ENCODE results near the gene CDC6.

Gene CDC6, protein sequence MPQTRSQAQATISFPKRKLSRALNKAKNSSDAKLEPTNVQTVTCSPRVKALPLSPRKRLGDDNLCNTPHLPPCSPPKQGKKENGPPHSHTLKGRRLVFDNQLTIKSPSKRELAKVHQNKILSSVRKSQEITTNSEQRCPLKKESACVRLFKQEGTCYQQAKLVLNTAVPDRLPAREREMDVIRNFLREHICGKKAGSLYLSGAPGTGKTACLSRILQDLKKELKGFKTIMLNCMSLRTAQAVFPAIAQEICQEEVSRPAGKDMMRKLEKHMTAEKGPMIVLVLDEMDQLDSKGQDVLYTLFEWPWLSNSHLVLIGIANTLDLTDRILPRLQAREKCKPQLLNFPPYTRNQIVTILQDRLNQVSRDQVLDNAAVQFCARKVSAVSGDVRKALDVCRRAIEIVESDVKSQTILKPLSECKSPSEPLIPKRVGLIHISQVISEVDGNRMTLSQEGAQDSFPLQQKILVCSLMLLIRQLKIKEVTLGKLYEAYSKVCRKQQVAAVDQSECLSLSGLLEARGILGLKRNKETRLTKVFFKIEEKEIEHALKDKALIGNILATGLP

DNA sequence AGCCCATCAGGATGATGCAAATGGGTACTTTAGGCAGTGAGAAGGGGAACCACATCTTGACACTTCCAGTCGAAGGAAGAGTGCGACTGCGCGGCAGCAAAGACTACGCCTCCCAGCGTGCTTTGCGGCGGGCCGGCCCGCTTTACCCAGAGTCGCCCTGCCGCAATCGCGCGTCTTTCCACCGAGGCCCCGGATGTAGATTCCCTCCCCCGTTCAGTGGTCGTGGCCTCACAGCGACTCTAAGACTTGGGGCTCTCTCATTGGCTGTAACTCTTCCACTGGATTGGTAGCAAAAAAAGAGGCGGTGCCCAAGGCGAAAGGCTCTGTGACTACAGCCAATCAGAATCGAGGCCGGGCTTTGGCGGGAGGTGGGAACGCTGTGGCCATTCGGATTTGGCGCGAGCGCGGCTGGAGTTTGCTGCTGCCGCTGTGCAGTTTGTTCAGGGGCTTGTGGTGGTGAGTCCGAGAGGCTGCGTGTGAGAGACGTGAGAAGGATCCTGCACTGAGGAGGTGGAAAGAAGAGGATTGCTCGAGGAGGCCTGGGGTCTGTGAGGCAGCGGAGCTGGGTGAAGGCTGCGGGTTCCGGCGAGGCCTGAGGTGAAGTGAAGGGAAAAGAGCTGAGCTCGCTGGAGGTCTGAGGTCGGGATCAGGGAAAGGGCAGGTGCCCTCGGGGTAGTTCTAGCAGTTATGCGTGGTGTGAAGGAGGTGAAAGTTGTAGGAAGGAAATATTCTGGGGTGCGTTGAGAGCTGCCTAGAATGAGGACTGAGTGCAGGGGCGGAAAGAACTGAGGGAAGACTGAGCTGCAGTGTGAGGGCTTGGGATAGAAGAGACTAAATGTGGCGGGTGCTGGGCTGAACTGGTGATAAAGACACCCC is at the start of gene CDC6:
Gene CDC6, plus strand, starts transcription at position 386 of the 876 bp plus-strand sequence. CDS start 1,542 bp downstream, outside the sequence.
- Histone ChIP-seq H3K4me1 (ENCODE audit: control insufficient read depth, insufficient read depth, low read length) (peaks cover 30% of the 10 kb centered on the region), H3K27me3 (replicated peaks; ENCODE audit: control insufficient read depth, insufficient read depth, low read length) (no peaks in the 10 kb centered on the region), H3K4me3 (ENCODE audit: low read length) (peak within 1 kb of the TSS; percentile 85), H3K9me3 (ENCODE audit: control insufficient read depth, low read length) (no peaks in the 10 kb centered on the region), H3K9ac (ENCODE audit: low read length) (peak within 1 kb of the TSS; percentile 81), H3K36me3 (ENCODE audit: control insufficient read depth, insufficient read depth, low read length, severe bottlenecking) (no peaks in the 10 kb centered on the region)
- peak; percentile 100 for DNase-seq (ENCODE audit: low read depth)

- no peaks in the 10 kb centered on the region for H3K9me3 ChIP-seq (ENCODE audit: control insufficient read depth, low read length)
- H3K4me3 ChIP-seq (ENCODE audit: low read length): no peak overlapping the region
- no peak overlapping the region for H3K9ac ChIP-seq (ENCODE audit: low read length)
- no peaks in the 10 kb centered on the region for H3K27me3 ChIP-seq (replicated peaks; ENCODE audit: control insufficient read depth, insufficient read depth, low read length)
- no peak for DNase-seq (ENCODE audit: low read depth)
- no peaks in the 10 kb centered on the region for H3K36me3 ChIP-seq (ENCODE audit: control insufficient read depth, insufficient read depth, low read length, severe bottlenecking)
- peaks cover 26% of the 10 kb centered on the region for H3K4me1 ChIP-seq (ENCODE audit: control insufficient read depth, insufficient read depth, low read length)
These were observed 46.3 kb upstream of the CDC6 start for GRCh38 chr17:40241252-40241834.

- Histone ChIP-seq H3K27me3 (replicated peaks; ENCODE audit: control insufficient read depth, insufficient read depth, low read length) (no peaks in the 10 kb centered on the region), H3K4me3 (ENCODE audit: low read length) (no peak overlapping the region), H3K4me1 (ENCODE audit: control insufficient read depth, insufficient read depth, low read length) (peaks cover 26% of the 10 kb centered on the region), H3K9me3 (ENCODE audit: control insufficient read depth, low read length) (no peaks in the 10 kb centered on the region), H3K36me3 (ENCODE audit: control insufficient read depth, insufficient read depth, low read length, severe bottlenecking) (peaks cover 2% of the 10 kb centered on the region), H3K9ac (ENCODE audit: low read length) (no peak overlapping the region)
- DNase-seq (ENCODE audit: low read depth): no peak
These were observed 44.9 kb upstream of the CDC6 start for GRCh38 chr17:40242774-40243173.

DNA sequence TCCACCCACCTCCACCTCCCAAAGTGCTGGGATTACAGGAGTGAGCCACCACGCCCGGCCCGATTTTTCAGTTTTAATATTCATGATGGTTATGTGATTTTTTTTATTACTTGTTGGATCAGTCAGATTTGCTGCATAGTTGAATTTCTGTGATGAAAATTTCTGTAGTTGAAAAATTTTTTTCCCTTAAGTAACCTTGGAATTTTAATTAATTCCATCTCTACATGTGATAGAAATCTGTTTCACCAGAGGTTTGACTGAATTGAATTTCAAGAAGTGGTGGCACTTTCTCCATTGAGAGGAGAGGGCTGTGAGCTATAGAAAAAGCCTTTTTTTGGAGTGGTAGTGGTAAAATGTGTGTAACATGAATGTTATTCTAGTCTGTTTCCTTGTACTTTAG is 43.9 kb upstream of the CDC6 start:
- Histone ChIP-seq H3K9me3 (ENCODE audit: control insufficient read depth, low read length) (no peaks in the 10 kb centered on the region), H3K27me3 (replicated peaks; ENCODE audit: control insufficient read depth, insufficient read depth, low read length) (no peaks in the 10 kb centered on the region), H3K36me3 (ENCODE audit: control insufficient read depth, insufficient read depth, low read length, severe bottlenecking) (peaks cover 2% of the 10 kb centered on the region), H3K4me3 (ENCODE audit: low read length) (no peak overlapping the region), H3K4me1 (ENCODE audit: control insufficient read depth, insufficient read depth, low read length) (peaks cover 31% of the 10 kb centered on the region), H3K9ac (ENCODE audit: low read length) (no peak overlapping the region)
- DNase-seq (ENCODE audit: low read depth): peak; percentile 74

DNA sequence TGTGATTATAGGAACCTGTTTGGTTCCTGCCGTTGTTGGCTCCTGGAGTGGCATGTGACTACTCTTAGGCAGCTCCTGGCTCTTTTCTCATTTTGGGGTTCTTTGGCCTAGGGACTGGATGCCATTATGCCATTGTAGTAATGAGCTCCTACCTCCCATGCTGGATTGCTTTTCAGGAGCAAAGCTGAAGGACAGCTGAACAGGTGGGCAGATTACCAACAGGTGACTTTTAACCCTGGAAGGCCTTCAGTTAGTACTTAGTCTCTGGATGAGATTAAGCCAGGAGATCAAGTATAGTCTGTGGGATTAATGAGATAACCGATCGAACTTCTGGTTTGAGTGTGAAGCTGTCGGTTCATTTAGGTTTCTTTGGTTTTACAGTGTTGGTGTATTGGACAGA is 43.4 kb upstream of the CDC6 start:
- Histone ChIP-seq H3K9me3 (ENCODE audit: control insufficient read depth, low read length) (no peaks in the 10 kb centered on the region), H3K4me1 (ENCODE audit: control insufficient read depth, insufficient read depth, low read length) (peaks cover 31% of the 10 kb centered on the region), H3K9ac (ENCODE audit: low read length) (no peak overlapping the region), H3K36me3 (ENCODE audit: control insufficient read depth, insufficient read depth, low read length, severe bottlenecking) (peaks cover 2% of the 10 kb centered on the region), H3K27me3 (replicated peaks; ENCODE audit: control insufficient read depth, insufficient read depth, low read length) (no peaks in the 10 kb centered on the region), H3K4me3 (ENCODE audit: low read length) (no peak overlapping the region)
- no peak for DNase-seq (ENCODE audit: low read depth)

DNA sequence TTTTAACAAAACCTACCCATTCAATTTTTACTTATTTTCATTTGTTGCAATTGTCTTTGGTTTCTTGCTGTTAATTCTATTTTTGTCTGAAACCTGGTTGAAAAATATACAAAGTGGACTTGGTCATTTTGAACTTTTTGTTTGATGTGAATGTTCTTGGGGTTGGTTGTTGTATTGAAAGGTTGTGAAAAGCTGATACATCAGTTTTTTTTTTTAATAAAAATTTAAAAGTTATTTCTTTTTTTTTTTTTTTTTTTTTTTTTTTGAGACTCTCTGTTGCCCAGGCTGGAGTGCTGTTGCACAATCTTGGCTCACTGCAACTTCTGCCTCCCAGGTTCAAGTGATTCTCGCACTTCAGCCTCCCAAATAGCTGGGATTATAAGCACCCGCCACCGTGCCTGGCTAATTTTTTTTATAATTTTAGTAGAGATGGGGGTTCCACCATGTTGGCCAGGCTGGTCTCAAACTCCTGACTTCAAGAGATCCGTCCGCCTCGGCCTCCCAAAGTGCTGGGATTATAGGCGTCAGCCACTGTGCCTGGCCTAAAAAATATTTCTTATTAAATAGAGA is 39.7 kb upstream of the CDC6 start:
- Histone ChIP-seq H3K9me3 (ENCODE audit: control insufficient read depth, low read length) (no peaks in the 10 kb centered on the region), H3K9ac (ENCODE audit: low read length) (no peak overlapping the region), H3K27me3 (replicated peaks; ENCODE audit: control insufficient read depth, insufficient read depth, low read length) (no peaks in the 10 kb centered on the region), H3K36me3 (ENCODE audit: control insufficient read depth, insufficient read depth, low read length, severe bottlenecking) (peaks cover 2% of the 10 kb centered on the region), H3K4me1 (ENCODE audit: control insufficient read depth, insufficient read depth, low read length) (peaks cover 29% of the 10 kb centered on the region), H3K4me3 (ENCODE audit: low read length) (no peak overlapping the region)
- DNase-seq (ENCODE audit: low read depth): no peak

- Histone ChIP-seq H3K4me1 (ENCODE audit: control insufficient read depth, insufficient read depth, low read length) (peaks cover 25% of the 10 kb centered on the region), H3K4me3 (ENCODE audit: low read length) (no peak overlapping the region), H3K27me3 (replicated peaks; ENCODE audit: control insufficient read depth, insufficient read depth, low read length) (no peaks in the 10 kb centered on the region), H3K36me3 (ENCODE audit: control insufficient read depth, insufficient read depth, low read length, severe bottlenecking) (peaks cover 2% of the 10 kb centered on the region), H3K9me3 (ENCODE audit: control insufficient read depth, low read length) (no peaks in the 10 kb centered on the region), H3K9ac (ENCODE audit: low read length) (no peak overlapping the region)
- no peak for DNase-seq (ENCODE audit: low read depth)
These were observed 39.2 kb upstream of the CDC6 start for GRCh38 chr17:40248507-40248906.

GRCh38 chr17:40251576-40251975 is 36.1 kb upstream of the CDC6 start:
- peak; percentile 59 for DNase-seq (ENCODE audit: low read depth)
- Histone ChIP-seq H3K9me3 (ENCODE audit: control insufficient read depth, low read length) (no peaks in the 10 kb centered on the region), H3K9ac (ENCODE audit: low read length) (no peak overlapping the region), H3K4me3 (ENCODE audit: low read length) (no peak overlapping the region), H3K36me3 (ENCODE audit: control insufficient read depth, insufficient read depth, low read length, severe bottlenecking) (peaks cover 4% of the 10 kb centered on the region), H3K27me3 (replicated peaks; ENCODE audit: control insufficient read depth, insufficient read depth, low read length) (no peaks in the 10 kb centered on the region), H3K4me1 (ENCODE audit: control insufficient read depth, insufficient read depth, low read length) (peaks cover 18% of the 10 kb centered on the region)

- H3K36me3 ChIP-seq (ENCODE audit: control insufficient read depth, insufficient read depth, low read length, severe bottlenecking): peaks cover 17% of the 10 kb centered on the region
- no peak overlapping the region for H3K9ac ChIP-seq (ENCODE audit: low read length)
- no peaks in the 10 kb centered on the region for H3K9me3 ChIP-seq (ENCODE audit: control insufficient read depth, low read length)
- peaks cover 13% of the 10 kb centered on the region for H3K4me1 ChIP-seq (ENCODE audit: control insufficient read depth, insufficient read depth, low read length)
- H3K4me3 ChIP-seq (ENCODE audit: low read length): no peak overlapping the region
- H3K27me3 ChIP-seq (replicated peaks; ENCODE audit: control insufficient read depth, insufficient read depth, low read length): no peaks in the 10 kb centered on the region
- no peak for DNase-seq (ENCODE audit: low read depth)
These were observed 34.1 kb upstream of the CDC6 start for GRCh38 chr17:40253565-40253964.

DNA sequence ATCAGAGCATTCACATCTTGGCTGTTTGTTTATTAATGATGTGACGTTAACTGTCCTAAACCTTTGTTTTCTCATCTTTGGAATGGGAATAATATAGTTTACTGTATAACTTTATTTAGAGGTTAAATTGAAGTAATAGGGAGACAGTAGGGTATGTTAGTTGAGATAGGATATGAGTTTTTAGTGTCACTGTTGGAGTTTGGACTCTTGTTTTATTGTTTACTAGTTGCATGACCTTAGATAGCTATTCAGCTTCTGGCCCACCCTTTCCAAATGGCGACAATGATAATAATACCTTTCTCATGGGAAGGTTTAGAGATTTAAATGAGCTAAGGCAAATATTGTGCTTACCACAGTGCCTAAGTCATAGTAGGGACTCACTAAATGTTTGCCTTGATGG is 28.2 kb upstream of the CDC6 start:
- no peak overlapping the region for H3K4me3 ChIP-seq (ENCODE audit: low read length)
- no peaks in the 10 kb centered on the region for H3K4me1 ChIP-seq (ENCODE audit: control insufficient read depth, insufficient read depth, low read length)
- no peak for DNase-seq (ENCODE audit: low read depth)
- H3K9ac ChIP-seq (ENCODE audit: low read length): no peak overlapping the region
- H3K9me3 ChIP-seq (ENCODE audit: control insufficient read depth, low read length): no peaks in the 10 kb centered on the region
- H3K36me3 ChIP-seq (ENCODE audit: control insufficient read depth, insufficient read depth, low read length, severe bottlenecking): peaks cover 51% of the 10 kb centered on the region
- H3K27me3 ChIP-seq (replicated peaks; ENCODE audit: control insufficient read depth, insufficient read depth, low read length): no peaks in the 10 kb centered on the region
